Parathyroid adenoma (tissue), 2 donors: ENCODE measurements around the gene HSP90AB1.
A peak's percentile ranks its signal among the peaks of the same experiment; 100 is the strongest.

Experiments used
- H2AFZ ChIP-seq: fragments of 300-600 bp; sonication (generic); one replicate; pipeline ENCODE4 v1.7.0; 2017; ENCODE audit warnings: antibody characterized with exemption, mild to moderate bottlenecking
- H3K27ac ChIP-seq: fragments of 300-600 bp; sonication (generic); one replicate; pipeline ENCODE4 v1.7.0; 2017
- H3K27me3 ChIP-seq: fragments of 300-600 bp; sonication (generic); one replicate; pipeline ENCODE4 v1.7.0; 2017; ENCODE audit warnings: low read length; ENCODE audit not compliant: control insufficient read depth, insufficient read depth
- H3K36me3 ChIP-seq: fragments of 300-600 bp; sonication (generic); one replicate; pipeline ENCODE4 v1.7.0; 2017; ENCODE audit warnings: low read length; ENCODE audit not compliant: control insufficient read depth, insufficient read depth
- H3K4me1 ChIP-seq: fragments of 300-600 bp; sonication (generic); one replicate; pipeline ENCODE4 v1.7.0; 2017; ENCODE audit warnings: control low read depth
- H3K4me2 ChIP-seq: fragments of 300-600 bp; sonication (generic); one replicate; pipeline ENCODE4 v1.7.0; 2017; ENCODE audit warnings: low read length
- H3K4me3 ChIP-seq: fragments of 300-600 bp; sonication (generic); one replicate; pipeline ENCODE4 v1.7.0; 2017; ENCODE audit warnings: low read depth, low read length
- H3K79me2 ChIP-seq: fragments of 300-600 bp; sonication (generic); one replicate; pipeline ENCODE4 v1.7.0; 2017; ENCODE audit warnings: control low read depth
- H3K9ac ChIP-seq: fragments of 300-600 bp; sonication (generic); one replicate; pipeline ENCODE4 v1.7.0; 2017; ENCODE audit warnings: mild to moderate bottlenecking
- H3K9me3 ChIP-seq: fragments of 300-600 bp; sonication (generic); one replicate; pipeline ENCODE4 v1.7.0; 2017; ENCODE audit warnings: low read length; ENCODE audit not compliant: control insufficient read depth
- CTCF ChIP-seq: fragments of 300-600 bp; sonication (generic); IDR thresholded peaks from one replicate; pipeline ENCODE4 v1.7.0; 2017; ENCODE audit warnings: antibody characterized with exemption, mild to moderate bottlenecking
- donor health status: primary hyperparathyroidism.

The HSP90AB1 gene

GRCh38 chr6:44263354-44264100 is 16.6 kb downstream of the HSP90AB1 start:
- H2AFZ ChIP-seq = no peak overlapping the region
- H3K36me3 ChIP-seq = no peaks in the 10 kb centered on the region
- H3K9me3 ChIP-seq = no peaks in the 10 kb centered on the region
- peak overlapping the region; percentile 71 for H3K4me3 ChIP-seq
- H3K9ac ChIP-seq = no peak overlapping the region
- peaks cover 15% of the 10 kb centered on the region for H3K4me1 ChIP-seq
- H3K79me2 ChIP-seq = no peaks in the 10 kb centered on the region
- H3K4me2 ChIP-seq = peak overlapping the region; percentile 92
- no peaks in the 10 kb centered on the region for H3K27me3 ChIP-seq
- no peak for TF ChIP-seq CTCF
- H3K27ac ChIP-seq = no peak overlapping the region

- Histone ChIP-seq H3K4me2 (peak overlapping the region; percentile 92), H3K9me3 (no peaks in the 10 kb centered on the region), H3K4me3 (peak overlapping the region; percentile 71), H3K27me3 (no peaks in the 10 kb centered on the region), H2AFZ (peak overlapping the region; percentile 93), H3K36me3 (no peaks in the 10 kb centered on the region), H3K79me2 (no peaks in the 10 kb centered on the region), H3K4me1 (peaks cover 15% of the 10 kb centered on the region), H3K9ac (peak overlapping the region; percentile 29), H3K27ac (peak overlapping the region; percentile 40)
- no peak for TF ChIP-seq CTCF
Measured at GRCh38 chr6:44264154-44265006, 17.5 kb downstream of the HSP90AB1 start.

- Histone ChIP-seq H3K4me2 (peak within 1 kb of the TSS; percentile 92), H2AFZ (peak within 1 kb of the TSS; percentile 93), H3K4me3 (peak within 1 kb of the TSS; percentile 71), H3K27me3 (no peaks in the 10 kb centered on the region), H3K9me3 (no peaks in the 10 kb centered on the region), H3K9ac (peak within 1 kb of the TSS; percentile 29), H3K27ac (peak within 1 kb of the TSS; percentile 40), H3K4me1 (peaks cover 15% of the 10 kb centered on the region), H3K36me3 (no peaks in the 10 kb centered on the region), H3K79me2 (no peaks in the 10 kb centered on the region)
- peak; percentile 11 for TF ChIP-seq CTCF
Measured at GRCh38 chr6:44265007-44265721, 18.3 kb downstream of the HSP90AB1 start, which contains the start of gene NFKBIE. Gene NFKBIE, minus strand, starts transcription at chr6:44265551. Its CDS starts 205 bp downstream, at chr6:44265346.

- H3K79me2 ChIP-seq = no peaks in the 10 kb centered on the region
- H2AFZ ChIP-seq = peak overlapping the region; percentile 93
- H3K4me1 ChIP-seq = peaks cover 15% of the 10 kb centered on the region
- H3K4me2 ChIP-seq = peak overlapping the region; percentile 92
- H3K9me3 ChIP-seq = no peaks in the 10 kb centered on the region
- H3K27ac ChIP-seq = no peak overlapping the region
- TF ChIP-seq CTCF = no peak
- H3K27me3 ChIP-seq = no peaks in the 10 kb centered on the region
- peak overlapping the region; percentile 71 for H3K4me3 ChIP-seq
- H3K9ac ChIP-seq = no peak overlapping the region
- no peaks in the 10 kb centered on the region for H3K36me3 ChIP-seq
Measured at GRCh38 chr6:44265722-44266233, 18.9 kb downstream of the HSP90AB1 start.
